ENCODE results near the gene TMEM258.

TMEM258 gene

DNA sequence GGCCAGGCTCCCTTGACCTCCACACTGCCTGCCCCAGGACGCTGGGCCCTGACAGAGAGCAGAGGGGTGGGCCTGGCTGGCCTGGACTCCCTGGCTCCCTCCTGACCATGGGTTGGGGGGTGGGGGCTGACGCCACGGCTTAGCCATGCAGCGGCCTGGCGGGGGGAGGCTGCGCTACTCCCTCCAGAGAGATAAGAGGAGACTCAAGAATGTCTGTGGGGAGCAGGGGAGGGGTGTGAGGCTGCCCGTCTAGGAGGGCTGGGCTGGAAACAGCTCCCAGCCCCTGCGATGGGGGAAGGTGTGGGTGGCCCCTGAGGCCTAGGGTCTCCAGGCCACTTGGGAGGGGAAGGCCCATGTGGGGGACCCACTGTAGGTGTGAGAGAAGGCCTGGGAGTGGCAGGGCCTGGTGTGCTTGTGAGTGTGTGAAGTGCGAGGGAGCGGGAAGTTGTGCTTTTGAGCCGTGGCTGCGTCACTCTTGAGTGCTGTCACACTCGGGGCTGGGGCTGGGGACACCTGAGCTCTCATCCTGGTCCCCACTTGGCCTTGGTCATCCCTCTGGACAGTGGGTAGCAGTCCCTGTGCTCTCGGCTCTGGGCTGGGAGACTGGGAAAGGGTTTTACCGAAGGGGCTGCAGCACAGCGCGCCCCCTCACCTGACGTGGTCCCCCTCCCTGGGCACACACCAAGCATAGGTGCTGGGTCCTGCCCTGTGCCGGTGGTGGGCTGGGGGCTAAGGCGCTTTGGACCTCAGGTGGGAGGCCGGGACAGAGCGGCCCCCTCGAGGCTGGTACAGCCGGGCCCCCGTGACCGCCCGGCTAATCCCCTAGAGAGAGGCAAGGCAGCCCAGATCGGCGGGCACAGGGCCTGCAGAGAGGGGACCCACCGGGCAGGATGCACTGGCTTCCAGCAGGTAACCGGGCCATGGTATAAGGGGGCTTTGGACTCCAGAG is 37.6 kb downstream of the TMEM258 start:
- DNase-seq, result peak; percentile 56

GRCh38 chr11:61753672-61754071 is 38.7 kb downstream of the TMEM258 start:
- no peak for DNase-seq

DNA sequence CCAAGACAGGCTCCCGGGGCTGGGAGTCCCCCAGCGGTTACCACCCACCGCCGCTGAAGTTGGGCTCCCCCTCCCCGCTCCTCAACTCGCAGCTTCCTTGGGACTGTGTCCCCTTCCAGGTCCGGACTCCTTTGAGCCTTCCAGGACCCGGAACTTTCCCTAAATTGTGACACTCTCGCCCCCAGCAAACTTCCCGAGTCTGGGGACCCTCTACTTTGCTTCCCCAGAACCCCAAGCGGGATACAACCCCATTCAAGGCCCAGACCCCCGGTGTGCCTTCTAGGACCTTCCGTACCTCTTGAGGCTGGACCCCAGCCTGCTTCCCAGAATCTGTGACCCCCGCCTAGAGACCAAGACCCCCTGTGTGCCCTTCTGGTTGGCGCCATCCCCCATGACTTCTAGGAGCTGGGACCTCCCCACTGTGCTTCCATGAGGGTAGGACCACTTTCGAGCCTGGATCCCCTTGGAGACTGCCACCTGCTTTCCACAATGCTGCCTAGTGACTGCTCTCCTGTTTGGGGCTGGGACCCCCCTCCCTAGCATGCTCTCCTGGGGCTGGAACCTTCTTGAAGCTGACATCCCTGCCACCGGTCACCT is 39.4 kb downstream of the TMEM258 start:
- DNase-seq, result no peak

- peak; percentile 70 for DNase-seq
These were observed 40.1 kb downstream of the TMEM258 start, which contains the start of gene MYRF for GRCh38 chr11:61752117-61752924. MYRF (plus strand) TSS chr11:61752636; CDS start chr11:61752745, 109 bp downstream.

- DNase-seq, result no peak
These were observed 41.0 kb downstream of the TMEM258 start for GRCh38 chr11:61751384-61751783.

- no peak for DNase-seq
These were observed 41.6 kb downstream of the TMEM258 start for GRCh38 chr11:61750631-61751273.

GRCh38 chr11:61749591-61750217 is 42.7 kb downstream of the TMEM258 start:
- no peak for DNase-seq

- DNase-seq, result no peak
These were observed 44.5 kb downstream of the TMEM258 start for GRCh38 chr11:61747967-61748285.

DNA sequence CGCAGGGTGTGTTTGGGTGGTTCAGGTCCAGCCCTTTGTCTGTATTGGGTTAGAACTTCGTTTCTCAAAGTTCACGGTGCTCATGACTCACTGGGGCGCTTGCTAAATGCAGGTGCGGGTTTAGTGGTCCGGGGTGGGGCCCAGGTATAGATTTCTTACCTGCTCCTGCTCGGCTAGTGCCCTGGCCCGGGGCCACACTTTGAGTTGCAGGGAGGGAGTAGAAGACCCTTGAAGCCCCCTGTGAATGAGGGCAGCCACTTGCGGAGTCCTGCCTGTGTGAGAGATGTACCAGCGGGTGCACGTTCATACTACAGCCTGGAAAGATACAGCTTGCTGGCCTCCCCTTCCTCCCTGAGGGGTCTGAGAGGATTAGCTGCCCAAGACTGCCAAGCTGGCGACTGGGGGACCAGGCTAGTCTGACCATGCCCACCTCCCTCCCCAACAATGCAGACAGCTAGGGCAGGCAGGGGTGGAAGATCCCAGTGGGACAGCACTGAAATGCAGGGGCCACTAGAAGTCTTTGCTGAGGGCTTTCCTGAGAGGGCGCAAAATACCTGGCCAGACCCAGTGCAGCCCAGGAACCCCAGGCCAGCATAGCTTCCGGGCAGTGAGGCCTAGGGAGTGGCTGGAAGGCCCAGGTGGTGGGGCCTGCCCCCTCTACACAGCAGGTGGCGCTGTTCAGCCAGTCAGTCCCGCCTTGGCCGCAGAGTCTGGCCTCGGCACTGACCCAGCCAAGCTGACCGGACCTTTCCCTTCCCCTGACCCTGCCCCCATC is 45.0 kb downstream of the TMEM258 start:
- peak; percentile 72 for DNase-seq

GRCh38 chr11:61746442-61747191 is 45.8 kb downstream of the TMEM258 start:
- DNase-seq, result no peak

DNA sequence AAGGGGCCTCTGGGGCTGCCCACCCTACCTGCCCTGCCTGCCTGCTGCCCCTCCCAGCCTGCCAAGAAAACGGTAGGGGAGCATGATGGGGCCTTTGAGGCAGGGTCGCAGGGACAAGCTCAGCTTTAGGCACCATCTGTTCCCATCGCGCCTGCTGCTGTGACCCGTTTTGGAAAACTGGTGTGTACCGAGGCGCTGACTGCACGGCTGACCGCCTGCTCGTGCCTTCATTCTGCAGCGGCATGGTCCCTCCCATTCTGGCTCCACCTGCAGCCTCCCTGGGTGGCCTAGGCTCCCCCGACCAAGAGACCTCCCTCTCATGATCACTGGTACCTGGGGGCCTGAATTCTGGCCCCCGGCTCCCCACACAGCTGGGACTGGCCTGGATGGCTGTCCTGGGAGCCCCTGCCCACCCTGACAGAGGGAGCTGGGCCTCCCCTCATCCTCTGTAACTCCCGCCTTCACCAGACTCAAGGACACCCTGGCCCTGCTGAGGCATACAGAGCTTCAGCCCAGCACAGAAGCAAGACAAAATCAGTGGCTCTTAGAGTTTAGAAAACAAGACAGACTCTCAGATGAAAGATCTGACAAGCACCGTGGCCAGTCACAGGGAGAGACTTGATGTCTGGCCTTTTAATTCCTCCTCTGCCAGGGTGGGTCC is 46.5 kb downstream of the TMEM258 start:
- DNase-seq, result no peak

- DNase-seq, result no peak
These were observed 47.7 kb downstream of the TMEM258 start for GRCh38 chr11:61744609-61745156.

DNA sequence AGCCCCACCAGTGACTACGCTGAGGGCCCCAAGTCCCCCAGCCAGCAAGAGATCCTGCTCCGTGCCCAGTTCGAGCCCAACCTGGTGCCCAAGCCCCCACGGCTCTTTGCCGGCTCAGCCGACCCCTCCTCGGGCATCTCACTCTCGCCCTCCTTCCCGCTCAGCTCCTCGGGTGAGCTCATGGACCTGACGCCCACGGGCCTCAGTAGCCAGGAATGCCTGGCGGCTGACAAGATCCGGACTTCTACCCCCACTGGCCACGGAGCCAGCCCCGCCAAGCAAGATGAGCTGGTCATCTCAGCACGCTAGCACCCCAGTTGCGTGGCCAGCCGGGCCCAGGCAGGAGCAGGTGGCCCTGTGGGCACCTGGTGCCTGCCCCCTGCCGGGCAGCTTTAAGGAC is 48.2 kb downstream of the TMEM258 start:
- DNase-seq, result no peak

DNA sequence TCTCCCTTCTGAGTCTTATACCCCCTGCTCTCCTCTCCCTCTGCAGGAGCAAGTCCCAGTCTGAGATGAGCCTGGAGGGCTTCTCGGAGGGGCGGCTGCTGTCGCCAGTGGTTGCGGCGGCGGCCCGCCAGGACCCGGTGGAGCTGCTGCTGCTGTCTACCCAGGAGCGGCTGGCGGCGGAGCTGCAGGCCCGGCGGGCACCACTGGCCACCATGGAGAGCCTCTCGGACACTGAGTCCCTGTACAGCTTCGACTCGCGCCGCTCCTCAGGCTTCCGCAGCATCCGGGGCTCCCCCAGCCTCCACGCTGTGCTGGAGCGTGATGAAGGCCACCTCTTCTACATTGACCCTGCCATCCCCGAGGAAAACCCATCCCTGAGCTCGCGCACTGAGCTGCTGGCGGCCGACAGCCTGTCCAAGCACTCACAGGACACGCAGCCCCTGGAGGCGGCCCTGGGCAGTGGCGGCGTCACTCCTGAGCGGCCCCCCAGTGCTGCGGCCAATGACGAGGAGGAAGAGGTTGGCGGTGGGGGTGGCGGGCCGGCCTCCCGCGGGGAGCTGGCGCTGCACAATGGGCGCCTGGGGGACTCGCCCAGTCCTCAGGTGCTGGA is 48.8 kb downstream of the TMEM258 start:
- no peak for DNase-seq

- no peak for DNase-seq
These were observed 50.0 kb downstream of the TMEM258 start for GRCh38 chr11:61742391-61742790.

- DNase-seq, result no peak
These were observed 52.4 kb downstream of the TMEM258 start for GRCh38 chr11:61739966-61740365.

- DNase-seq, result no peak
These were observed 53.0 kb downstream of the TMEM258 start for GRCh38 chr11:61739413-61739812.

All from hematopoietic multipotent progenitor cell treated with erythropoietin and hydrocortisone succinate and interleukin-3 and kit ligand, for 6 days (in vitro differentiated cells).